ENCODE results near the gene MUL1. TPM values are rescaled to one million over a fixed set of nuclear protein-coding genes. Genes with fewer than 3 reads are reported as not detected.

Gene MUL1
- total and polyA plus RNA-seq, 2 of the 4 experiments (the other 2 are of a cell fraction): 20.7 to 21.1 TPM

DNA sequence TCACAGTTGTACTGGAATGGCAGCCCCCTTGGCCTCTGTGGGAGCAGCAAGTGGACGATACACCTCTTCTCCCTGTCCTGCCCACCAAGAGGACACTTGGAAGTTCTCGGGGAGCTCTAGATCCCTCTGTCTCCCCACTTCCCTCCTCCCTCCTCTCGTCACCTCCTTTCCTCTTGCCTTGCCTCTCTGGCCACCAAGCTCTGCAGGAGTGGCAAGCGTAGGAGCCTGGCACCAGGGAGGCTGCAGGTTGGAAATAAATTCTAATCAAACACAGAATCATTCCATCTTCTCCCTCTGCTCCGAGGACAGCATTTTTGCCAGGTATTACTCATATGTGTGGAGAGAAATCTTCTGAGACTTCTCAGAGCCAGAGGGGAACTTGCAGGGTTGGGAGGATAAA is 42.8 kb downstream of the MUL1 start:
- no peak overlapping the region for H3K14ac ChIP-seq (replicated peaks; ENCODE audit: low read depth, low read length)
- peaks cover 64% of the 10 kb centered on the region for H3K27me3 ChIP-seq (ENCODE audit: control insufficient read depth, insufficient read depth, low read length)
- no peak overlapping the region for H2BK15ac ChIP-seq (ENCODE audit: low read depth, low read length)
- WGBS, 2 experiments (ENCODE audit: extremely low coverage in 2 of 2, insufficient read length in 1 of 2): 49% methylated on average over 3 of the region's 5 CpGs; no CpG with 5 or more reads in 1 of the 2 experiments
- H2BK120ac ChIP-seq (ENCODE audit: low read depth, low read length): no peak overlapping the region
- H3K23ac ChIP-seq (ENCODE audit: low read depth, low read length): no peak overlapping the region
- in situ Hi-C loops (cut with MboI; ENCODE audit: low sequenced_read_pairs): no loop called here
- H3K56ac ChIP-seq (ENCODE audit: extremely low read depth, insufficient read depth, low read length): no peak overlapping the region
- H4K5ac ChIP-seq (ENCODE audit: low read depth, low read length): no peak overlapping the region
- no peak overlapping the region for H2BK5ac ChIP-seq (ENCODE audit: low read depth, low read length, poor library complexity, severe bottlenecking)
- H2BK20ac ChIP-seq (ENCODE audit: low read depth, low read length): no peak overlapping the region
- no peaks in the 10 kb centered on the region for H3K79me1 ChIP-seq (ENCODE audit: low read depth in 1 of 2, low read length in 2 of 2)
- DNase-seq (no peak), ATAC-seq (ENCODE audit: low read depth) (no peak)
- H3K18ac ChIP-seq (ENCODE audit: low read depth, low read length): no peak overlapping the region
- no peaks in the 10 kb centered on the region; the same call in 1 of the 2 replicates for H3K9me3 ChIP-seq (ENCODE audit: control insufficient read depth, insufficient read depth, low read length)
- no peak overlapping the region for H2AK5ac ChIP-seq (ENCODE audit: low read depth, low read length)
- H3K4ac ChIP-seq (ENCODE audit: low read depth, low read length): no peak overlapping the region
- no peak overlapping the region for H4K8ac ChIP-seq (ENCODE audit: low read depth in 2 of 2, low read length in 2 of 2)
- no peak overlapping the region for H3K4me2 ChIP-seq (ENCODE audit: low read depth, low read length)
- intact Hi-C loops (cut with micrococcal nuclease): no loop called here
- no peak overlapping the region for H3K9ac ChIP-seq (ENCODE audit: low read depth, low read length)
- ChIA-PET POLR2A (ENCODE audit: unreplicated experiment) (no interaction called here), CTCF (no interaction called here)
- BruUV-seq (replicated peaks): no TSS peak
- H4K20me1 ChIP-seq (ENCODE audit: insufficient read depth, low read length): no peaks in the 10 kb centered on the region
- no peak overlapping the region for H2AFZ ChIP-seq (replicated peaks; ENCODE audit: low read length, poor library complexity)
- H4K91ac ChIP-seq (ENCODE audit: insufficient read depth, low read depth, low read length): no peak overlapping the region
- no peak overlapping the region for H3K27ac ChIP-seq (ENCODE audit: insufficient read depth, low read length)
- no peak overlapping the region for H2AK9ac ChIP-seq (replicated peaks; ENCODE audit: low read depth, low read length, poor library complexity)
- no peaks in the 10 kb centered on the region for H3K4me1 ChIP-seq (ENCODE audit: control insufficient read depth, insufficient read depth, low read length)
- no peak overlapping the region for H3K4me3 ChIP-seq (ENCODE audit: insufficient read depth, low read depth, low read length)
- no peaks in the 10 kb centered on the region for H3K9me1 ChIP-seq (ENCODE audit: insufficient read depth, low read length)
- no peaks in the 10 kb centered on the region for H3K36me3 ChIP-seq (ENCODE audit: control insufficient read depth, insufficient read depth, low read length)
- dilution Hi-C loops (cut with HindIII; ENCODE audit: low sequenced_read_pairs, unreplicated experiment): no loop called here
- TF ChIP-seq CHD1 (IDR thresholded peaks at IDR 0.05; ENCODE audit: low read depth, low read length): no peak
- no peak for TF ChIP-seq RFX5 (IDR thresholded peaks at IDR 0.05; ENCODE audit: low read depth, low read length)
- no peak for TF ChIP-seq FOS (IDR thresholded peaks at IDR 0.05; ENCODE audit: low read depth, low read length)
- no peak for TF ChIP-seq CEBPB (IDR thresholded peaks at IDR 0.05; ENCODE audit: low read depth, low read length)
- TF ChIP-seq MAZ (IDR thresholded peaks at IDR 0.05; ENCODE audit: borderline replicate concordance, low read depth, low read length): no peak
- TF ChIP-seq BHLHE40 (IDR thresholded peaks at IDR 0.05; ENCODE audit: low read depth, low read length): no peak
- TF ChIP-seq, protein P1, sequence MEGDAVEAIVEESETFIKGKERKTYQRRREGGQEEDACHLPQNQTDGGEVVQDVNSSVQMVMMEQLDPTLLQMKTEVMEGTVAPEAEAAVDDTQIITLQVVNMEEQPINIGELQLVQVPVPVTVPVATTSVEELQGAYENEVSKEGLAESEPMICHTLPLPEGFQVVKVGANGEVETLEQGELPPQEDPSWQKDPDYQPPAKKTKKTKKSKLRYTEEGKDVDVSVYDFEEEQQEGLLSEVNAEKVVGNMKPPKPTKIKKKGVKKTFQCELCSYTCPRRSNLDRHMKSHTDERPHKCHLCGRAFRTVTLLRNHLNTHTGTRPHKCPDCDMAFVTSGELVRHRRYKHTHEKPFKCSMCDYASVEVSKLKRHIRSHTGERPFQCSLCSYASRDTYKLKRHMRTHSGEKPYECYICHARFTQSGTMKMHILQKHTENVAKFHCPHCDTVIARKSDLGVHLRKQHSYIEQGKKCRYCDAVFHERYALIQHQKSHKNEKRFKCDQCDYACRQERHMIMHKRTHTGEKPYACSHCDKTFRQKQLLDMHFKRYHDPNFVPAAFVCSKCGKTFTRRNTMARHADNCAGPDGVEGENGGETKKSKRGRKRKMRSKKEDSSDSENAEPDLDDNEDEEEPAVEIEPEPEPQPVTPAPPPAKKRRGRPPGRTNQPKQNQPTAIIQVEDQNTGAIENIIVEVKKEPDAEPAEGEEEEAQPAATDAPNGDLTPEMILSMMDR (conservative IDR thresholded peaks at IDR 0.05; ENCODE audit: low read depth, low read length): no peak
- TF ChIP-seq SMC3 (IDR thresholded peaks at IDR 0.05; ENCODE audit: low read depth, low read length): no peak
- TF ChIP-seq RCOR1 (IDR thresholded peaks at IDR 0.05; ENCODE audit: insufficient replicate concordance, low read length): no peak
- TF ChIP-seq, protein P2, sequence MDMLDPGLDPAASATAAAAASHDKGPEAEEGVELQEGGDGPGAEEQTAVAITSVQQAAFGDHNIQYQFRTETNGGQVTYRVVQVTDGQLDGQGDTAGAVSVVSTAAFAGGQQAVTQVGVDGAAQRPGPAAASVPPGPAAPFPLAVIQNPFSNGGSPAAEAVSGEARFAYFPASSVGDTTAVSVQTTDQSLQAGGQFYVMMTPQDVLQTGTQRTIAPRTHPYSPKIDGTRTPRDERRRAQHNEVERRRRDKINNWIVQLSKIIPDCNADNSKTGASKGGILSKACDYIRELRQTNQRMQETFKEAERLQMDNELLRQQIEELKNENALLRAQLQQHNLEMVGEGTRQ (IDR thresholded peaks at IDR 0.05; ENCODE audit: low read depth, low read length): no peak
- no peak for TF ChIP-seq MAFK (IDR thresholded peaks at IDR 0.05; ENCODE audit: low read depth, low read length)
- TF ChIP-seq RAD21 (IDR thresholded peaks at IDR 0.05; ENCODE audit: low read length): no peak
- no peak for TF ChIP-seq MXI1 (IDR thresholded peaks at IDR 0.05; ENCODE audit: borderline replicate concordance, low read depth, low read length)
- no peak for TF ChIP-seq POLR2A (IDR thresholded peaks at IDR 0.05; ENCODE audit: low read depth, low read length)
- TF ChIP-seq NFE2L2 (IDR thresholded peaks at IDR 0.05; ENCODE audit: low read depth, low read length): no peak
- TF ChIP-seq, protein P3, sequence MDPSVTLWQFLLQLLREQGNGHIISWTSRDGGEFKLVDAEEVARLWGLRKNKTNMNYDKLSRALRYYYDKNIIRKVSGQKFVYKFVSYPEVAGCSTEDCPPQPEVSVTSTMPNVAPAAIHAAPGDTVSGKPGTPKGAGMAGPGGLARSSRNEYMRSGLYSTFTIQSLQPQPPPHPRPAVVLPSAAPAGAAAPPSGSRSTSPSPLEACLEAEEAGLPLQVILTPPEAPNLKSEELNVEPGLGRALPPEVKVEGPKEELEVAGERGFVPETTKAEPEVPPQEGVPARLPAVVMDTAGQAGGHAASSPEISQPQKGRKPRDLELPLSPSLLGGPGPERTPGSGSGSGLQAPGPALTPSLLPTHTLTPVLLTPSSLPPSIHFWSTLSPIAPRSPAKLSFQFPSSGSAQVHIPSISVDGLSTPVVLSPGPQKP (IDR thresholded peaks at IDR 0.05; ENCODE audit: borderline replicate concordance, low read depth, low read length): no peak

Data from IMR-90 (cell line).